ENCODE data around the gene SCN4B.
A peak's percentile ranks its signal among the peaks of the same experiment; 100 is the strongest.

Gene SCN4B

DNA sequence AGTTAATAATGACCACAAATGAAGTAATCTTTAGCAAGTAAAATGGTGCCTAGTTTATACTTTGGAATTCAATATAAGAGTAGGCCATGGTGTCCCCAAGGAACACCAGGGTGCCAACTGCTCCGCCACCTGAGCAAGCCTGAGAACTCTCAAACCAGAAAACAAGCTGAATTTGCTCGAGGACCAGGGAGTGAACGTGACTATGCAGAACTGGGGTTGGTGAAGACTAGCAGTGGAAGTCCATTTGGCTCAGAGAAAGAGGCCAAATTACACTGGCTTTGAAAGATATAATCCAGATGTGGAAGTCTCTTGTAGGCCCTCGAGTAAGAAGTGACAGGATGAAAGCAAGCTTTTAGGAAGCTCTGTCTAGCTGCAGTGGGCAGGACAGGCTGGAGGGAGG is 57.1 kb downstream of the SCN4B start:
- DNase-seq = no peak

DNA sequence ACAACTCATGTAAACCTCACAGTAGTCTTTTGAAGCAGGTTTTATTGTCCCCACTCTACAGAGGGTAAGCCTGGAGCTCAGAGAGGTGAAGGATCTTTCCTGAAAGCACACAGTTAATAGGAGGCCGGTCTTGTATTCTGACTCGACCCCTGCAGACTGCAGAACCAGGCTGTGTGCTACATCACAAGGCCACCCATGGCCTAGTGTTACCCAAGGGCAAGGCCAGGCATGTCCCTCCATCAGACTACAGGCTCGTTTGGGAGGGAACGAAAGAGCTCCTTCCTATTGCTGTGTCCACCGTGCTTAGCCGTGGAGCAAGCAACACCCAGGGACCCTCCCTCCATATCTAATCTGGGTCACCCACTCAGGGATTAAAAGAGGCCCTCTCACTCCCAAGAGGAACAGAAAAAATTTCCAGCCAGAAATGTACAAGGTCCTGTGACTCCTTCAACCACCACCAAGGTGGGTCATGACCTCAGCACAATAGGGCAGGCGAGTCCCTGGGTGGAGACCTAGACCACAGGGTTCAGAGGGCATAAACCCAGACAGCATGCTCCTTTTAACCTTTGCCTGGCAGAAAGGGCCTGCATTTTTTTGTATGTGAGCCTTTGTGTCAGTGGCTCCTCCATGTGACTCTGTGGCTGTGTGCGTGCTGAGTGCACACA is 59.6 kb downstream of the SCN4B start:
- DNase-seq = no peak

DNA sequence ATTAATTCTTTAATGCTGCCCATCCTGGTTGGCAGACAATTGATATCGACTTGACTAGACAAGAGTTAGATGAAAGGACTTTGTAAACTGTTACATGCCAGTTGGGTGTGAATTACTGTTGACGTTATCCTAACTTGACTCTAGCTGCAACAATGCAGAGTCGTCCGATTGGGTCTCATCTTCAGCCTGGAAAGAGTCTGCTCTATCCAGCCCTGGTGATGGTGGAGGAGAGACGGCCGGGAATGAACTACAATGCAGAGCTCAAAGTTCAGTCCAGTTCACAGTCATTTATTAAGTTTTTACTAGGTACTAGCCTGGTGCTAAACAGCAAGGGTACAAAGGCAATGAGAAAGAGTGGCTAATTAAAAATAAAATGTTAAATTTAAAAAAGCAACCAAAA is 60.9 kb downstream of the SCN4B start:
- DNase-seq = no peak

DNA sequence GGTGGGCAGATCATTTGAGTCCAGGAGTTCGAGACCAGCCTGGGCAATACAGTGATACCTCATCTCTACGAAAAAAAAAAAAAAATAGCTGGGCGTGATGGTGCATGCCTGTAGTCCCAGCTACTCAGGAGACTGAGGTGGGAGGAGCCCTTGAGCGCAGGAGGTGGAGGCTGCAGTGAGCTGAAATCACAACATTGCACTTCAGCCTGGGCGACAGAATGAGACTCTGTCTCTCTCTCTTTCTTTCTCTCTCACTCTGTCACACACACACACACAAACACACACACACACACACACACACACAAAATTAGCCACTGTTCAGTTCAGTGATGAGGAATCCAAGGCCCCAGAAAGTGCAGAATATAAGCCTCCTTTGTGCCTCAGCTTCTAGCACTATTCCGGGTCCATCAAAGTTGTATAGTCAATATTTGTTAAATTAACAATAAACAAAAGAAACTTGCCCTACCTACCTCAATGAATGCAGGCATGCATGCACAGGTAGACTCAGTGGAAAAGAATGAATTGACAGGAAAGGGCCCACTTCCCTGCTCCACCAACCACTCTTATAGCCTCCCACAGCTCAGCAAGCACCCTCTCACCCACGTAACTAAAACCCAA is 62.0 kb downstream of the SCN4B start:
- DNase-seq = no peak

DNA sequence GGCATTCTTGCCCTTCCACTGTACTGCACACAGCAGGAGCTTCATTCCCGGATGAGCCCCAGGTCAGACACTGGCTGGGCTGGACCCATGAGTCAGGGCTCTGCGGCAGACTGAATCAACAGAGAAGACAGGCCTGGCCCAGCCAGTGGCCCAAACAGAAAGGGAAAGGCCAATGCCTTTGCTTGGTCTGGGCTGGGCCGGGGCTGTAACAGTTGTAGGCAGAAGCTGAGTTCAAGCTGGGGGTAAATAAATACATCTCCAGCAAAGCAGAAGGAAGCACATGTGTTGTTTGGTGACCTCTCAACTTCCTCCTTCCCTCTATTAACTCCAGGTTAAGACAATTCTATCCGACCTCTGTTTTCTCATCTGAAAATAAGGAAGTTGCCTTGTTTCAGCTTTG is 64.1 kb downstream of the SCN4B start:
- DNase-seq = peak; percentile 5 to 65

DNA sequence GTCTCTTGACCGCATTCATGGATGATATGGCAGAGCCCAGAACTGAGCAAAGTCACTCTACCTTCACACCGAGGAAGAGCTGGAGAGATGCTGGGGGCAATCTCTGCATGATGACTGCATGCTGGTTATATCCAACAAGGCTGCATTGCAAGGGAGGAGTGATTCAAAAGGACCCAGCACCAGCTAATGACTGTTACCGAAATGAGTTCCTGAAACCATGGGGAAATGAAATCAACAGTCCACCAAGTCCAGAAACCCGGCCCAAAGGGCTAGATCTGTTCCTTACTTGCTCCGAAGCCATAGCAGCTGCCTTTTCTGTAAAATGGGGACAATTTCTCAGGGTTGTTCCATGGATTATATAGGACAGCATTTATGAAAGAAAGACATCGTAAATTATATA is 64.7 kb downstream of the SCN4B start:
- no peak for DNase-seq

DNA sequence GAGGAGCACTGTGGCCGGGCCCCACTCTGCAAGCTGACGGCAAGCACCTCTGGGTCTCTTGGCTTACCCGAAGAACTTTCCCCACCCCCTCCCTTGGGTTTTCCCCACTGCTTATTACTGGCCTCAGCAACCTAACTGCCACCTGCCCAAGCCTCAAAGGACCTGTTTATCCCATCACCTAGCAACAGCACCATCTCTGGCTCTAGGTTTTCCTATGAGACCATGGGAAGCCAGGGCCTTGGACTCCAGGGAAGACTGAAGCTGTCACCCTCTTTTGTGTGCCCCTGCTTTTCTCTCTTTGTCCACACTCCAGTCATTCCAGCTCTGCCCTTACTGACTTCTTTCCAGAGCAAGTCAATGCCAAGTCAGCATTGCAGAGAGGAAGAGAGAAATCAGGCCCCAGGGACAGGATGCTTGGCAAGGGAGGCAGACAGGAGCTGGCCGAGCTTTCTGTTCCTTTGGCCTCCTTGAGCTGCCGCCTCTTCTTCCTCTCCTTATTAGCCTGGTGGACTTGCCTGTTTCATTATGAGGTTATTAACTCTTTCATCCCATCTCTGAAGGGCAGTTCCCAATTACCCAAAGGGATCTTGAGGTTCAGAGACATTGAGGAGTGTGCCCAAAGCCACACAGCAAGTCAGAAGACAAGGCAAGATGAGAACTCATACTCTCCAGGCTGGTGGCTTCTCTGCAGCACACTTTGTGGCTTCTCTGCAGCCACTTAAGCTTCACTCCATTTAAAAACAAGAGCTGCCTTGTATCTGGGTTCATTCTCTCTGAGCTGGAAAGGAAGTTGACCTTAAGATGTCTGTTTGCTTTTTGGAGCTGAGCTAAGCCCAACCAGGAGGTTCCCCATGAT is 65.5 kb downstream of the SCN4B start, which contains the start of gene SMIM35:
Gene SMIM35, minus strand, starts transcription at position 51 of the 856 bp plus-strand sequence. CDS start 206 bp downstream, outside the sequence.
- no peak for DNase-seq

DNA sequence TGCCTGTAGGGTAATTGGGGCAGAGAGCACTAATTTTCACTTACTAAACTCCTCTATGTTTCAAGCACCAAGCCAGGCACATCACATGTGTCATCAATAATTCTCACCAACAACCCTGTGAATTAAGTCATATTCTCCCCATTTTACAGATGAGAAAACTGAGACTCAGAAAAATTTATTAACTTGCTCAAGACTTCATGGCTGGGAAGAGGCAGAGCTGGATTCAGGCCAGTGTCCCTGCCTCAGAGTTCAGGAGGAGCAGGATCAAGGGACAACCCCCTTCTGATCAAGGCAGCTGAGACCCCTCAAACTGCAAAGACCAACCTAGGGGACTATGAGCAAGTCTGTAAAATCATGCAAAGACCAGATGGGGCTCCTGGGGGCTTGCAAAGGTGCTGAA is 68.0 kb downstream of the SCN4B start:
- DNase-seq = no peak

DNA sequence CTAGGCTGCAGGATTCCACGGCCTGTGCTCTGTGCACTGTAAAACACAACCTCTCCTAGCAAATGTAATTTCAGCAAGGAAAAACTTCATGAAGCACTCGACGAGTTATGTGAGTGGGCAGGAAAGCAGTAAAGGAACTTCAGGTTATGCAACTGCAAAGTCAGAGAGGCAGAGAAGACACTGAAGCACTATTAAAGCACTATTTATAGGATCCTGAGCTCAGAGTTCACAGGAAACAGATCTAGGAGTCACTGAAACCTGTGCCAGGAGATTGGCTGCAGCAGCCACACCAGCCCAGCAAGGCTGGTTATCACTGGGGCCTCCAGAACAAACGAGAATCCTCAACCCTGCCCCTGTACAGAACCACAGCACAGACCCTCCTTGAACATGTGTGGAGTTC is 68.4 kb downstream of the SCN4B start:
- DNase-seq = peak in 1 of 2 donors; percentile 21

All from CD4-positive, alpha-beta T cell treated with Interleukin-4 for 1 hour (primary cell).